Large intestine (tissue), 3 donors: ENCODE data around the gene CYFIP1. TPM values are rescaled to one million over a fixed set of nuclear protein-coding genes. Genes with fewer than 3 reads are reported as not detected.

Experiments used
- DNase-seq, 2 donors: peaks; one replicate each; pipeline versions ENCODE4 v3.0.0 to v3.0.0-alpha.2; 2013
- H3K27ac ChIP-seq: one replicate; pipeline ENCODE4 v1.5.1; 2013; ENCODE audit warnings: low read length
- H3K27me3 ChIP-seq: 2 replicates; pipeline ENCODE4 v1.6.1; 2013; ENCODE audit warnings: low read length; ENCODE audit not compliant: control insufficient read depth, insufficient read depth
- H3K36me3 ChIP-seq: 2 replicates; pipeline ENCODE4 v1.6.1; 2013; ENCODE audit warnings: low read length; ENCODE audit not compliant: control insufficient read depth, insufficient read depth
- H3K4me1 ChIP-seq: one replicate; pipeline ENCODE4 v1.6.1; 2013; ENCODE audit warnings: low read length; ENCODE audit not compliant: control insufficient read depth, insufficient read depth
- H3K4me3 ChIP-seq: one replicate; pipeline ENCODE4 v1.5.1; 2013; ENCODE audit warnings: low read length
- H3K9me3 ChIP-seq: one replicate; pipeline ENCODE4 v1.6.1; 2013; ENCODE audit warnings: mild to moderate bottlenecking, low read depth, low read length, moderate library complexity; ENCODE audit not compliant: control insufficient read depth
- WGBS: methylation state at CpG from one replicate; pipeline ENCODE4 v1.1.5; 2013; ENCODE audit warnings: low lambda C conversion rate; ENCODE audit not compliant: insufficient coverage; 5-methylcytosine and 5-hydroxymethylcytosine counted together
- polyA plus RNA-seq: library from polyadenylated mRNA; unstranded; fragments of 120-200 nt; gene quantifications from one replicate; pipeline ENCODE4 v1.2.1, GENCODE V29; 2013

Gene CYFIP1
- polyA plus RNA-seq, 1 donor: 96.7 TPM

- no peaks in the 10 kb centered on the region for H3K4me1 ChIP-seq
- no peak overlapping the region for H3K27ac ChIP-seq
- H3K4me3 ChIP-seq: no peak overlapping the region
- H3K27me3 ChIP-seq: no peaks in the 10 kb centered on the region
- H3K36me3 ChIP-seq: peaks cover 69% of the 10 kb centered on the region
- no peak for DNase-seq
- no CpG with 5 or more reads among the region's 19 CpGs for whole genome bisulfite sequencing
- H3K9me3 ChIP-seq: no peaks in the 10 kb centered on the region
Observed at GRCh38 chr15:22903961-22904534, 76.1 kb downstream of the CYFIP1 start.

GRCh38 chr15:22903427-22903826 is 76.7 kb downstream of the CYFIP1 start:
- Histone ChIP-seq H3K36me3 (peaks cover 63% of the 10 kb centered on the region), H3K27ac (no peak overlapping the region), H3K4me1 (no peaks in the 10 kb centered on the region), H3K9me3 (no peaks in the 10 kb centered on the region), H3K27me3 (no peaks in the 10 kb centered on the region), H3K4me3 (no peak overlapping the region)
- DNase-seq: no peak
- no CpG with 5 or more reads among the region's 18 CpGs for WGBS

- WGBS: no CpG with 5 or more reads among the region's 11 CpGs
- H3K4me1 ChIP-seq: no peaks in the 10 kb centered on the region
- H3K9me3 ChIP-seq: no peaks in the 10 kb centered on the region
- no peak for DNase-seq
- H3K27ac ChIP-seq: no peak overlapping the region
- H3K4me3 ChIP-seq: no peak overlapping the region
- H3K36me3 ChIP-seq: peaks cover 60% of the 10 kb centered on the region
- no peaks in the 10 kb centered on the region for H3K27me3 ChIP-seq
Observed at GRCh38 chr15:22902981-22903380, 77.2 kb downstream of the CYFIP1 start.

- H3K4me1 ChIP-seq: no peaks in the 10 kb centered on the region
- H3K36me3 ChIP-seq: peaks cover 60% of the 10 kb centered on the region
- WGBS: no CpG with 5 or more reads among the region's 12 CpGs
- no peak overlapping the region for H3K4me3 ChIP-seq
- H3K27ac ChIP-seq: no peak overlapping the region
- no peaks in the 10 kb centered on the region for H3K9me3 ChIP-seq
- H3K27me3 ChIP-seq: no peaks in the 10 kb centered on the region
- DNase-seq: no peak
Observed at GRCh38 chr15:22902578-22902977, 77.6 kb downstream of the CYFIP1 start.

GRCh38 chr15:22902046-22902445 is 78.1 kb downstream of the CYFIP1 start:
- H3K4me1 ChIP-seq: no peaks in the 10 kb centered on the region
- no peak for DNase-seq
- no peaks in the 10 kb centered on the region for H3K9me3 ChIP-seq
- H3K27me3 ChIP-seq: no peaks in the 10 kb centered on the region
- WGBS: no CpG with 5 or more reads among the region's 11 CpGs
- no peak overlapping the region for H3K4me3 ChIP-seq
- H3K36me3 ChIP-seq: peaks cover 59% of the 10 kb centered on the region
- no peak overlapping the region for H3K27ac ChIP-seq

- Histone ChIP-seq H3K9me3 (no peaks in the 10 kb centered on the region), H3K4me3 (no peak overlapping the region), H3K27me3 (no peaks in the 10 kb centered on the region), H3K4me1 (no peaks in the 10 kb centered on the region), H3K36me3 (peaks cover 52% of the 10 kb centered on the region), H3K27ac (no peak overlapping the region)
- no CpG with 5 or more reads among the region's 10 CpGs for WGBS
- DNase-seq: peak; percentile 43 to 45
Observed at GRCh38 chr15:22895465-22896190, 84.5 kb downstream of the CYFIP1 start.

- no peaks in the 10 kb centered on the region for H3K9me3 ChIP-seq
- WGBS: 100% methylated on average over 6 of the region's 13 CpGs
Observed at GRCh38 chr15:22893881-22894280, 86.3 kb downstream of the CYFIP1 start.

GRCh38 chr15:22893081-22893480 is 87.1 kb downstream of the CYFIP1 start:
- Histone ChIP-seq H3K4me3 (no peak overlapping the region), H3K27me3 (no peaks in the 10 kb centered on the region), H3K9me3 (no peaks in the 10 kb centered on the region), H3K4me1 (no peaks in the 10 kb centered on the region), H3K36me3 (peaks cover 47% of the 10 kb centered on the region), H3K27ac (no peak overlapping the region)
- DNase-seq: no peak
- 100% methylated on average over 1 of the region's 17 CpGs for WGBS

More at GRCh38 chr15:22893881-22894280, 86.3 kb downstream of the CYFIP1 start:
- Histone ChIP-seq H3K27me3 (no peaks in the 10 kb centered on the region), H3K4me3 (no peak overlapping the region), H3K36me3 (peaks cover 49% of the 10 kb centered on the region), H3K27ac (no peak overlapping the region), H3K4me1 (no peaks in the 10 kb centered on the region)
- no peak for DNase-seq

GRCh38 chr15:22892333-22892732 is 87.8 kb downstream of the CYFIP1 start:
- H3K4me1 ChIP-seq: no peaks in the 10 kb centered on the region
- H3K36me3 ChIP-seq: peaks cover 48% of the 10 kb centered on the region
- no peak overlapping the region for H3K4me3 ChIP-seq
- H3K27me3 ChIP-seq: no peaks in the 10 kb centered on the region
- H3K27ac ChIP-seq: no peak overlapping the region
- no peak for DNase-seq
- no peaks in the 10 kb centered on the region for H3K9me3 ChIP-seq
- WGBS: 87% methylated on average over 3 of the region's 9 CpGs

- Histone ChIP-seq H3K4me1 (no peaks in the 10 kb centered on the region), H3K9me3 (no peaks in the 10 kb centered on the region), H3K4me3 (no peak overlapping the region), H3K27me3 (no peaks in the 10 kb centered on the region), H3K36me3 (peaks cover 49% of the 10 kb centered on the region), H3K27ac (no peak overlapping the region)
- WGBS: no CpG with 5 or more reads among the region's 33 CpGs
- no peak for DNase-seq
Observed at GRCh38 chr15:22891426-22892210, 88.5 kb downstream of the CYFIP1 start.
